GM21528 (cell line): ENCODE data around the gene GLIPR2.
"Not testable (repeated sequence)": the region's sequence is repeated elsewhere in the genome, so short reads cannot be mapped to it uniquely, and the experiment has no call there.

Source experiments
- ATAC-seq: cut with Tn5 transposase; IDR thresholded peaks from one replicate; pipeline ENCODE4 v1.9.1; 2021; ENCODE audit warnings: mild to moderate bottlenecking, moderate library complexity; ENCODE audit not compliant: unreplicated experiment, low FRiP score

The GLIPR2 gene

GRCh38 chr9:36142510-36143244, 6.1 kb downstream of the GLIPR2 start:
- ATAC-seq: no peak

DNA sequence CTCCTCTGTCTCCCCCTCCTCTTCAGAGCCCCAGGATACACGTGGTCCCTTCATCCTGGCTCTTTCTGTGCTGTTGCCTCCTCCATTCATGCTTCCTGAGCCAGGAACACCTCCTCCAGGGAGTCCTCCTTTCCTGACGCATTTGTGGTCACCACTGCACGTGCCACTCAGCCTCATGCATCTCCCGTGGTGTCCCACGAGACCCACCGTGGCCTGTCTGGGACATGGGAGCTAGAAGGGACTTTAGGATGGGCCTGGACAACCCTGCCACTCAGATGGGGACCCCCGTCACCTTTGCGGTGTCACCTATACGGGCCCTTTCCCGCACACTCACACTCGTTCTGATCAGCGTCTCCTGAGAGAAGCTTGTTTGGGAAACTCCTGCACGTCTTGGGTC, 6.7 kb downstream of the GLIPR2 start:
- no peak for ATAC-seq

- ATAC-seq: no peak
These were observed 8.0 kb downstream of the GLIPR2 start for GRCh38 chr9:36144309-36145232.

DNA sequence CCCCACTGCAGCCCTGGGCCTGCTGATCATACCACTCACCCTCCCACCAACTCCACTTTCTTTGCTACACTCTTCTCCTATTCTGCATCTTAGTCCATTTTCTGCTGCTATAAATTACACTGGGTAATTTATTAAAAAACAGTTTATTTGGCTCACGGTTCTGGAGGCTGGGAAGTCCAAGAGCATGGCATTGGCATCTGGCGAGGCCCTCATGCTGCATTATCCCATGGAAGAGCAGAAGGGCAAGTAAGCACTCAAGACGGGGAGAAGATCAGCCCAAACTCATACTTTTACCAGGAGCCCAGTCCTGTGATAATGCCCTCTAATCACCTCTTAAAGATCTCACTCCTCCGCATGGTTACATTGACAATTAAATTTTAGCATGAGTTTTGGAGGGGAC, 9.4 kb downstream of the GLIPR2 start:
- ATAC-seq: no peak

GRCh38 chr9:36146651-36147050, 10.1 kb downstream of the GLIPR2 start:
- no peak for ATAC-seq

GRCh38 chr9:36147441-36148175, 11.1 kb downstream of the GLIPR2 start:
- ATAC-seq: no peak

DNA sequence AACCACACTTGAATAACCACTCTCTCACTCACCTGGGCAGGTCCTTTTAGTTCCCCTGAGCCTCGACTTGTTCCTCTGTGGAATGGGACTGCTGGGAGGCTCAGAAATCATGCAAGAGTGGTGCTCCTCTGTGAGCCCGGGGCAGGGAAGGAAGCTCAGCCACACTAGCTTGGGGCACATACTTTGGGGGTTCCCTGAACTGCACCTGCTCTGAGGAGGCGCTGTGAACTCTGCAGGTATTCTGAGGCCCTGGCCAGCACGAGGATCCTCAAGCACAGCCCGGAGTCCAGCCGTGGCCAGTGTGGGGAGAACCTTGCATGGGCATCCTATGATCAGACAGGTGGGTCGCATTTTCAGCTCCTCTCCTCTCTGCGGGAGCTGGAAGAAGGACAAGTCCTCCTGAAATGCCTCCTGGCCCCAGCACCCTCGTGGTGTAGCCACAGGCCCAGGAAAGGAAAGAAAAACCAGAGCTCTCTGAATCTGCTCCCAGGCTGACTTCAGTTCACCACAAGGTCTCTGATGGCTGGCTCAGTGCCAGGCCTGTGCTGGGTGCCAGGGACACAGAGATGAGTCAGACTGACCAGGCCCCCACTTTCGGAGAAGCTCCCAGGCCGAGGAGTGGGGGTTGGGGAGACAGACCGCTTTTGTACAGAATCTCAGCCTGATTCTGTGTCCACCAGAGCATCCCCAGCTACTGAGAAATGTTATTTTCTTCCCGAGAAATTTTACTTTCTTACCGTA, 11.9 kb downstream of the GLIPR2 start:
- ATAC-seq: no peak

DNA sequence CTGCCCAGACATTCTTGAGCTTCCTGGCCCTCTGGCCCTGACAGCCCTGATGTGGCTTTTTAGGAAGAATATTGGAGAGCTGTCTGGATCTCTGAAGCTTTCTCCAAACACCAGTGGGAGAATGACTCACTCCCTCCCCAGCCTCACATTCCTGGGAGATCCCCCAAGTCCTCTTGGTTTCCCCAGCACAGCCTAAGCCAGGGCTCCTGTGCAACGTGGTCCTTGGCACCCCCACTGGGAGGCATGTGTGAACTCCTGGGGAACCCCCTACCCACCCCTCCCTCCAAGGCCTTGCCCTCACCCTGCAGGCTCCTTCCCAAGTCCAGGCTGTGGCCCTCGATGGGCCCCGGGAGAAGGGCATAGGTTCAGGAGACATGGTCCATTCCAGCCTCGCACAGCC, 12.7 kb downstream of the GLIPR2 start:
- no peak for ATAC-seq

GRCh38 chr9:36150574-36151315, 14.2 kb downstream of the GLIPR2 start:
- ATAC-seq: no peak

DNA sequence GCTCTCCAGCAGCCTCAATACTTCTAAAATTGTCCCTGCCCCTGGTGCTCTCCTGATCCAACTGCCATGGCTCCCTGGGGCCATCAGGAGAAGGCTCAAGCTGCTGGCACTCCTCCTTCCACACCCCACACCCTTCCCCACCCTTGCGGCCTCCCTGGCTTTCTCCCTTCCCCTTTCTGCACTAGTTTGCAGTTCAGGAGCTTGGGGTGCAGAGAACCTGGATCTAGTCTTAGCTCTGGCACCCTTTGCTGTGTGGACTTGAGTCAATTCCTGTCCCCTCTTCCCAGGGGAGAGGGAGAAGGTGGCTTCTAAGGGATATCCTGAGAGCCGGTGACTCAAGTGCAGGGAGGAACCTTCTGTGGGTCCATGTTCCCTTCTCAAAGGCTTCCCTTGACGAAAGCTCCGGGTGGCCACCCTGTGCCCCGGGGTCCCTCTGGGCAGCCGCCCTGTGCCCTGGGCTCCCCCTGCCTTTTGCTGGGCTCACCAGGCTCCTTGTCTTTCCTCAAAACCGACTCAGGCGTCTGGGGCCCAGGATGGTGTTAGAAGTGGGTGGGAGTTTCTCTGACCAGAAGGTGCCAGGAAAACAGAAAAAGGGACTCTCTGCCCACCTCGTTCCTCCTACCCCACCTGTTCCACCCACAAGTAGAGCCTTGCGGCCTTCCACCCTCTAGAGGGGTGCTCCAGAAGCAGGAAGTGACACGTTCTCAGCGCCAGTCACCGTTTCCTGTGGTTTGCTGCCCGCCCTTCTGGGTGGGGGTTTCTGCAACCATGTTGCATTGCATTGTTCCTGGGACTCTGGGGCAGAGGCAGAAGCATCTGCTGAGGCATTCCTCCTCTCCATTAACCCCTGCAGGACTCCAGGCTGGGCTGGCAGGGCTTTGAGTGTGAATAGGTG, 15.0 kb downstream of the GLIPR2 start:
- peak; percentile 71 for ATAC-seq

GRCh38 chr9:36152741-36153438, 16.4 kb downstream of the GLIPR2 start:
- no peak for ATAC-seq

DNA sequence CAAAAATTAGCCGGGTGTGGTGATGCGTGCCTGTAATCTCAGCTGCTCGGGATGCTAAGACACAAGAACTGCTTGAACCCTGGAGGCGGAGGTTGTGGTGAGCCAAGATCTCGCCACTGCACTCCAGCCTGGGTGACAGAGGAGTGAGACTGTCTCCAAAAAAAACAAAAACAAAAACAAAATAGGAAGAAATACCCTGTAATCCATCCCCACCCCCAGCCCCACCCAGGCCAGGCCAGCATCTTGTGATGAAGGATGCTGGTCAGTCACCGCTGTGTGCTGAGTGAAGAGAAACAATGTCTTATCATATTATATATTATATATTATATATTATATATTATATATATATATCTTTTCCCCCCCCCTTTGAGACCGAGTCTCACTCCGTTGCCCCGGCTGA, 17.2 kb downstream of the GLIPR2 start:
- no peak for ATAC-seq

- ATAC-seq: no peak
These were observed 17.9 kb downstream of the GLIPR2 start for GRCh38 chr9:36154331-36154952.

DNA sequence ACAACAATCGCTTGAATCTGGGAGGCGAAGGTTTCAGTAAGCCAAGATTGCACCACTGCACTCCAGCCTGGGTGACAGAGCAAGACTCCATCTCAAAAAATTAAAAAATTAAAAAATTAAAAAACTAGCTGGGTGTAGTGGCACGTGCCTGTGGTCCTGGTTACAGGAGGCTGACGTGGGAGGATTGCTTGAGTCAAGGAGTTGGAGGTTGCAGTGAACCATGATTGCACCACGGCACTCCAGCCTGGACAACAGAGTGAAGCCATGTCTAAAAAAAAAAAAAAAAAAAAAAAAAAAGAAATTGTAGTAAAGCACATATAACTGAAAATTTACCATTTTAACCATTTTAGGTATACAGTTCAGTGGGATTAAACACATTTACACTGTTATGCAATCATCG, 19.6 kb downstream of the GLIPR2 start:
- ATAC-seq: no peak

DNA sequence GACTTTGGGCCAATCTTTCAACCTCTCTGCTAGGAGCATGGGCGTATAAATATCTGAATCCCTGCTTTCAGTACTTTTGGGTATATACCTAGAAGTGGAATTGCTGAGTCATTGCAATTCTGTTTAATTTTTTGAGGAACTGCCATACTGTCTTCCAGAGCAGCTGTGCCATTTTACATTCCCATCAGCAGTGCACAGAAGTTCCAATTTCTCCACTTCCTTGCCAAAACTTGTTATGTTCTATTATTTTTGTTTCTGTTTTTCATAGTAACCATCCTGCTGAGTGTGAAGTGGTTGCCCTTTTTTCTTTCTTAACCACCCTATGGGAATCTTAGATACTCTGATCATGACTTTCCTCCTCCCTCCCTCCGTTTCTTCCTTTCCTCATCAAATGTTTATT, 21.6 kb downstream of the GLIPR2 start:
- ATAC-seq: no peak

GRCh38 chr9:36158917-36159316, 22.4 kb downstream of the GLIPR2 start:
- no peak for ATAC-seq

GRCh38 chr9:36159509-36159908, 23.0 kb downstream of the GLIPR2 start:
- not testable (repeated sequence) for ATAC-seq

- not testable (repeated sequence) for ATAC-seq
These were observed 23.6 kb downstream of the GLIPR2 start for GRCh38 chr9:36160126-36160525.
